Measurements from ENCODE around the gene CFD. TPM values are rescaled to one million over a fixed set of nuclear protein-coding genes. Genes with fewer than 3 reads are reported as not detected.

Gene CFD
- total RNA-seq, 2 experiments from 2014 or later = 2.3 to 2.9 TPM

- CTCF ChIA-PET = interaction anchor here (0.8 kb wide), 1 partner anchor 41 kb away, joined by 4 read pairs; no protein-coding TSS in a partner anchor
- H3K27me3 ChIP-seq (ENCODE audit: control insufficient read depth in 1 of 2, insufficient read depth in 2 of 2, low read length in 2 of 2) = no peaks in the 10 kb centered on the region
- no peaks in the 10 kb centered on the region for H3K9me3 ChIP-seq (ENCODE audit: control insufficient read depth in 1 of 2, insufficient read depth in 1 of 2, low read length in 2 of 2)
- H3K27ac Mint-ChIP-seq = no peak overlapping the region
- no peaks in the 10 kb centered on the region for H3K4me1 ChIP-seq (ENCODE audit: insufficient read depth, low read length)
- H3K27me3 Mint-ChIP-seq = no peaks in the 10 kb centered on the region
- H3K4me3 Mint-ChIP-seq = no peak overlapping the region
- POLR2A ChIA-PET = interaction anchor here (0.8 to 2.8 kb wide), 2 partner anchors 13 to 17 kb away, joined by 3 to 8 read pairs; partner anchors contain the start of genes MED16 and RNU6-9
- peaks cover 42% of the 10 kb centered on the region for H3K36me3 Mint-ChIP-seq (ENCODE audit: low read depth)
- no peaks in the 10 kb centered on the region for H3K4me1 Mint-ChIP-seq (ENCODE audit: low read depth)
- intact Hi-C loops (cut with DNase I, micrococcal nuclease) = no loop called here
- ATAC-seq (ENCODE audit: poor library complexity) (no peak), DNase-seq (no peak)
- H3K27ac ChIP-seq (ENCODE audit: low read depth in 1 of 2, low read length in 2 of 2) = no peak overlapping the region
- TF ChIP-seq, protein P1, sequence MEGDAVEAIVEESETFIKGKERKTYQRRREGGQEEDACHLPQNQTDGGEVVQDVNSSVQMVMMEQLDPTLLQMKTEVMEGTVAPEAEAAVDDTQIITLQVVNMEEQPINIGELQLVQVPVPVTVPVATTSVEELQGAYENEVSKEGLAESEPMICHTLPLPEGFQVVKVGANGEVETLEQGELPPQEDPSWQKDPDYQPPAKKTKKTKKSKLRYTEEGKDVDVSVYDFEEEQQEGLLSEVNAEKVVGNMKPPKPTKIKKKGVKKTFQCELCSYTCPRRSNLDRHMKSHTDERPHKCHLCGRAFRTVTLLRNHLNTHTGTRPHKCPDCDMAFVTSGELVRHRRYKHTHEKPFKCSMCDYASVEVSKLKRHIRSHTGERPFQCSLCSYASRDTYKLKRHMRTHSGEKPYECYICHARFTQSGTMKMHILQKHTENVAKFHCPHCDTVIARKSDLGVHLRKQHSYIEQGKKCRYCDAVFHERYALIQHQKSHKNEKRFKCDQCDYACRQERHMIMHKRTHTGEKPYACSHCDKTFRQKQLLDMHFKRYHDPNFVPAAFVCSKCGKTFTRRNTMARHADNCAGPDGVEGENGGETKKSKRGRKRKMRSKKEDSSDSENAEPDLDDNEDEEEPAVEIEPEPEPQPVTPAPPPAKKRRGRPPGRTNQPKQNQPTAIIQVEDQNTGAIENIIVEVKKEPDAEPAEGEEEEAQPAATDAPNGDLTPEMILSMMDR (IDR thresholded peaks at IDR 0.05) = no peak
- H3K4me3 ChIP-seq (ENCODE audit: low read length) = no peak overlapping the region
- H3K36me3 ChIP-seq (ENCODE audit: insufficient read depth, low read length) = peaks cover 43% of the 10 kb centered on the region
- H3K9me3 Mint-ChIP-seq = no peaks in the 10 kb centered on the region
Observed at GRCh38 chr19:879711-880438, 20.4 kb downstream of the CFD start.

- H3K36me3 Mint-ChIP-seq (ENCODE audit: low read depth) = peaks cover 38% of the 10 kb centered on the region
- intact Hi-C loops (cut with DNase I, micrococcal nuclease) = no loop called here
- Histone ChIP-seq H3K4me1 (ENCODE audit: insufficient read depth, low read length) (no peaks in the 10 kb centered on the region), H3K4me3 (ENCODE audit: low read length) (no peak overlapping the region), H3K27me3 (ENCODE audit: control insufficient read depth in 1 of 2, insufficient read depth in 2 of 2, low read length in 2 of 2) (no peaks in the 10 kb centered on the region), H3K36me3 (ENCODE audit: insufficient read depth, low read length) (peaks cover 52% of the 10 kb centered on the region), H3K9me3 (ENCODE audit: control insufficient read depth in 1 of 2, insufficient read depth in 1 of 2, low read length in 2 of 2) (no peaks in the 10 kb centered on the region), H3K27ac (ENCODE audit: low read depth in 1 of 2, low read length in 2 of 2) (no peak overlapping the region)
- no peaks in the 10 kb centered on the region for H3K27me3 Mint-ChIP-seq
- H3K27ac Mint-ChIP-seq = no peak overlapping the region
- DNase-seq (no peak), ATAC-seq (ENCODE audit: poor library complexity) (no peak)
- H3K4me1 Mint-ChIP-seq (ENCODE audit: low read depth) = no peaks in the 10 kb centered on the region
- TF ChIP-seq, protein P1 (IDR thresholded peaks at IDR 0.05) = no peak
- ChIA-PET POLR2A (interaction anchor here (1.5 to 1.6 kb wide), 2 partner anchors 12 to 28 kb away, joined by 4 to 5 read pairs; partner anchors contain the start of genes MED16 and RNU6-9), CTCF (no interaction called here)
- no peak overlapping the region for H3K4me3 Mint-ChIP-seq
- no peaks in the 10 kb centered on the region for H3K9me3 Mint-ChIP-seq
Observed at GRCh38 chr19:881385-882071, 22.1 kb downstream of the CFD start.

GRCh38 chr19:882871-883497 is 23.5 kb downstream of the CFD start:
- H3K27ac Mint-ChIP-seq = no peak overlapping the region
- peaks cover 57% of the 10 kb centered on the region for H3K36me3 ChIP-seq (ENCODE audit: insufficient read depth, low read length)
- H3K4me3 ChIP-seq (ENCODE audit: low read length) = no peak overlapping the region
- no peaks in the 10 kb centered on the region for H3K27me3 ChIP-seq (ENCODE audit: control insufficient read depth in 1 of 2, insufficient read depth in 2 of 2, low read length in 2 of 2)
- H3K27me3 Mint-ChIP-seq = no peaks in the 10 kb centered on the region
- TF ChIP-seq, protein P1 (IDR thresholded peaks at IDR 0.05) = no peak
- H3K4me1 ChIP-seq (ENCODE audit: insufficient read depth, low read length) = no peaks in the 10 kb centered on the region
- H3K27ac ChIP-seq (ENCODE audit: low read depth in 1 of 2, low read length in 2 of 2) = no peak overlapping the region
- no peak for DNase-seq
- no peak overlapping the region for H3K4me3 Mint-ChIP-seq
- ATAC-seq (ENCODE audit: poor library complexity) = no peak
- ChIA-PET CTCF (no interaction called here), POLR2A (interaction anchor here (1.5 to 1.6 kb wide), 2 partner anchors 10 to 26 kb away, joined by 4 to 5 read pairs; partner anchors contain the start of genes MED16 and RNU6-9)
- intact Hi-C loops (cut with DNase I, micrococcal nuclease) = no loop called here
- no peaks in the 10 kb centered on the region for H3K4me1 Mint-ChIP-seq (ENCODE audit: low read depth)
- H3K9me3 Mint-ChIP-seq = no peaks in the 10 kb centered on the region
- H3K36me3 Mint-ChIP-seq (ENCODE audit: low read depth) = peaks cover 40% of the 10 kb centered on the region
- no peaks in the 10 kb centered on the region for H3K9me3 ChIP-seq (ENCODE audit: control insufficient read depth in 1 of 2, insufficient read depth in 1 of 2, low read length in 2 of 2)
